Endothelial cell of umbilical vein (primary cell): ENCODE data around the gene CXXC5. TPM values are rescaled to one million over a fixed set of nuclear protein-coding genes. Genes with fewer than 3 reads are reported as not detected.

Source experiments
- BruUV-seq: library from RNA; stranded (reverse); fragments of 400-500 nt; replicated peaks from 2 replicates; lab custom pipeline; 2021; lab: Mats Ljungman, UMichigan
- CTCF ChIA-PET: fragments of 300-600, 350-600 bp; sonication (Branson Sonifier 250); formaldehyde crosslinking; loops from one replicate; lab custom pipeline; 2021; ENCODE audit warnings: antibody characterized with exemption, inconsistent platforms; lab: Charles Lee
- POLR2A ChIA-PET: fragments of 300-600, 350-600 bp; sonication (Branson Sonifier 250); formaldehyde crosslinking; loops from one replicate; lab custom pipeline; 2021; ENCODE audit warnings: antibody characterized with exemption, inconsistent platforms; lab: Charles Lee
- DNase-seq: peaks from one replicate; pipeline ENCODE4 v3.0.0-alpha.2; 2011; ENCODE audit warnings: low read depth, low spot score
- FAIRE-seq: peaks from 2 replicates; lab custom pipeline; 2011; peaks lifted over from hg19 to GRCh38; lab: Jason Lieb, UNC
- H2AFZ ChIP-seq: 2 replicates; pipeline ENCODE4 v1.6.0; 2012; ENCODE audit warnings: low read depth, low read length, control low read depth, inconsistent platforms
- H3K27ac ChIP-seq: 2 replicates; pipeline ENCODE4 v1.5.1; 2011; ENCODE audit warnings: low read depth, mild to moderate bottlenecking, control low read depth, low read length, moderate library complexity; ENCODE audit not compliant: insufficient read depth
- H3K27me3 ChIP-seq, 2 experiments: 2 replicates each; pipeline versions ENCODE4 v1.6.0 to v1.6.1; 2011; ENCODE audit warnings: low read length in 2 of 2, mixed read lengths in 1 of 2; ENCODE audit not compliant: control insufficient read depth in 2 of 2, insufficient read depth in 2 of 2
- H3K36me3 ChIP-seq, 2 experiments: 2 replicates in 1 of 2; 3 replicates in 1 of 2; pipeline ENCODE4 v1.5.1; 2011; ENCODE audit warnings: low read length in 2 of 2, mild to moderate bottlenecking in 1 of 2, moderate library complexity in 1 of 2; ENCODE audit not compliant: control insufficient read depth in 2 of 2, insufficient read depth in 2 of 2; ENCODE audit errors: extremely low read depth in 1 of 2
- H3K4me1 ChIP-seq: 3 replicates; pipeline ENCODE4 v1.5.1; 2011; ENCODE audit warnings: mild to moderate bottlenecking, low read length; ENCODE audit not compliant: control insufficient read depth, insufficient read depth; ENCODE audit errors: extremely low read depth
- H3K4me2 ChIP-seq: 2 replicates; pipeline ENCODE4 v1.6.1; 2011; ENCODE audit warnings: low read length, control low read depth, mixed read lengths; ENCODE audit not compliant: insufficient read depth
- H3K4me3 ChIP-seq, 3 experiments: fragments of 200-600 bp in 1 of 3; sonication (generic), shearing (Covaris generic) in 1 of 3; replicated peaks in 1 of 3; 2 replicates each; pipeline ENCODE4 v1.5.1; 2011 to 2016; ENCODE audit warnings: control low read depth in 3 of 3, low read length in 3 of 3, mild to moderate bottlenecking in 2 of 3, inconsistent platforms in 1 of 3, low read depth in 1 of 3, moderate library complexity in 1 of 3; ENCODE audit not compliant: insufficient read depth in 1 of 3
- H3K79me2 ChIP-seq: 2 replicates; pipeline ENCODE4 v1.6.0; 2012; ENCODE audit warnings: low read length, inconsistent platforms; ENCODE audit not compliant: control insufficient read depth, insufficient read depth
- H3K9ac ChIP-seq: replicated peaks from 2 replicates; pipeline ENCODE3; 2011; ENCODE audit warnings: low read length, control low read depth; ENCODE audit not compliant: insufficient read depth; ENCODE audit errors: extremely low read depth
- H3K9me1 ChIP-seq: replicated peaks from 3 replicates; pipeline ENCODE4 v1.6.0; 2011; ENCODE audit warnings: mild to moderate bottlenecking, low read length; ENCODE audit not compliant: control insufficient read depth, insufficient read depth; ENCODE audit errors: extremely low read depth
- H3K9me3 ChIP-seq: replicated peaks from 2 replicates; pipeline ENCODE4 v1.5.1; 2012; ENCODE audit warnings: low read length, inconsistent platforms; ENCODE audit not compliant: control insufficient read depth, insufficient read depth
- H4K20me1 ChIP-seq: replicated peaks from 2 replicates; pipeline ENCODE3; 2011; ENCODE audit warnings: mild to moderate bottlenecking, low read length; ENCODE audit not compliant: control insufficient read depth, insufficient read depth; ENCODE audit errors: extremely low read depth
- EZH2 ChIP-seq: IDR thresholded peaks from 2 replicates; pipeline ENCODE4 v1.6.1; 2012; ENCODE audit warnings: borderline replicate concordance, low read depth, mild to moderate bottlenecking, moderate library complexity, low read length, inconsistent platforms; ENCODE audit not compliant: severe bottlenecking
- FOS ChIP-seq: IDR thresholded peaks from 2 replicates; pipeline ENCODE4 v1.6.1; 2011; ENCODE audit warnings: mild to moderate bottlenecking, low read length, moderate library complexity, borderline replicate concordance; ENCODE audit not compliant: insufficient read depth
- GATA2 ChIP-seq: IDR thresholded peaks from 2 replicates; pipeline ENCODE4 v1.7.0; 2011; ENCODE audit warnings: low read depth, mild to moderate bottlenecking, moderate library complexity, mixed read lengths, low read length; ENCODE audit not compliant: insufficient read length, insufficient read depth
- JUN ChIP-seq: IDR thresholded peaks from 2 replicates; pipeline ENCODE4 v1.6.1; 2011; ENCODE audit warnings: borderline replicate concordance, low read depth; ENCODE audit not compliant: insufficient read length, insufficient read depth
- MYC ChIP-seq: IDR thresholded peaks from one replicate; pipeline ENCODE4 v1.6.1; 2011; ENCODE audit warnings: mild to moderate bottlenecking, low read depth, low read length
- POLR2A ChIP-seq: IDR thresholded peaks from 2 replicates; pipeline ENCODE4 v1.6.1; 2012; ENCODE audit warnings: low read depth, mild to moderate bottlenecking, control low read depth, low read length
- POLR2AphosphoS5 ChIP-seq: IDR thresholded peaks from 2 replicates; pipeline ENCODE4 v1.6.1; 2012; ENCODE audit warnings: low read depth, mild to moderate bottlenecking, control low read depth, low read length, moderate library complexity; ENCODE audit not compliant: insufficient read depth
- dilution Hi-C: fragments of 300-500 bp; cut with MboI; formaldehyde crosslinking; loops from one replicate; pipeline ENCODE4 v1.15.0; 2019; ENCODE audit warnings: low sequenced_read_pairs; ENCODE audit not compliant: extremely low pct_ligation_motif_present
- intact Hi-C: fragments of 100-400 bp; cut with micrococcal nuclease; formaldehyde crosslinking; loops from one replicate; pipeline ENCODE4 v1.10.0; 2022
- polyA plus RNA-seq, 4 experiments: library from polyadenylated mRNA; depleted of rRNA in 3 of 4; stranded (reverse) in 3 of 4; unstranded in 1 of 4; fragments of >200 nt; gene quantifications; 2 replicates each; pipeline versions ENCODE4 v1.2.1 to v1.2.3, GENCODE V29; 2011 to 2012; ENCODE audit warnings: missing spikeins in 1 of 4
- total RNA-seq: library from RNA; stranded (reverse); gene quantifications from 2 replicates; pipeline ENCODE4 v1.2.3, GENCODE V29; 2021
- TF ChIP-seq, protein P1 (sequence below), 2 donors: IDR thresholded peaks; 1 replicate in 1 of 2; 2 replicates in 1 of 2; pipeline ENCODE4 v1.5.1; 2011; ENCODE audit warnings: low read length in 2 of 2, mild to moderate bottlenecking in 2 of 2, moderate library complexity in 2 of 2, control low read depth in 1 of 2, inconsistent platforms in 1 of 2, low read depth in 1 of 2; ENCODE audit not compliant: insufficient read depth in 1 of 2; ENCODE audit errors: extremely low read depth in 1 of 2
- TF ChIP-seq, protein P2 (sequence below): IDR thresholded peaks from 2 replicates; pipeline ENCODE4 v1.6.1; 2011; ENCODE audit not compliant: insufficient read depth, insufficient read length

Gene CXXC5
- total and polyA plus RNA-seq, 2 donors (not counting 3 experiments of a cell fraction or from before 2014, with no cell fraction given): 2.7 to 5.5 TPM

DNA sequence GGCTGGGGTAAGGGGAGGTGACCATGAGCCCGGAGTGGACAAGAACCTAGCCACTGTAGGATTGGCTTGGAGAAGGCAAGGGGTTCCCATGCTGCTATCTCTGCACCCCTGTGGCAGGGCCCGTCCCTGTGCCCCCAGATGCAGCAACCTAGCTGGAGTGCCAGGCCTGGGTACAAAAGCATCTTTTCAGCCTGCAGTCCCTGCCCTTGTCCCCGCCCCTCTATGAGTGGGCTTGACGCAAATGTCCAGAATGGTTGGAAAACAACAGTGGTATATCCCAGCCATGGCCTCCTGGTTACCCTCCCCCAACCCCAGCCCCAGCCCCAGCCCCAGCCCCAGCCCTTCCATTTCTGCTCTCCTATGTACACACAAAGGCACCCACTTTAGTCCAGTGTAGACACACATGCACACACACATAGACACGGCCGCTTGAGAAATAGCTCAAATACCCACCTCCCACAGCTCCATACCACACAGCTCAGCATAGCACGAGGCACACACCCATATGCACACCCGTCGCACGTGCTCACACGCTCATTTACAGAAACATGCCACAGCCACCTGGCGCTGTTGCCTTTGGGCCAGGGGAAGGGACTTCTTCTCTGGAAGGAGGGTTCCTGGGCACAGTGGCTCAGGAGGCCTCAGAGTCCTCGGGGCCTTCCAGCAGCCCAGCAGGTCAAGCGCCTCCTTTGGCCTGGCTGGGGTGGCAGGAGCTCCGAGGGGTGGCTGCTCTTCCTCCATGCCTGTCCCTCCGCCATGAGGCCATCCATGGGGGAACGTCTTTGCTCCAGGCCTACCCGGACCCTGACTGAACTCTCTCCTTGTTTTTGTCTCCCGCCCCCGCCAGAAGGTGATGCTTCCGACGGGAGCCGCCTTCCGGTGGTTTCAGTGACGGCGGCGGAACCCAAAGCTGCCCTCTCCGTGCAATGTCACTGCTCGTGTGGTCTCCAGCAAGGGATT is 34.1 kb downstream of the CXXC5 start:
- peaks cover 0 to 3% of the 10 kb centered on the region in 2 experiments for H3K36me3 ChIP-seq
- POLR2A ChIA-PET: no interaction called here
- no peak overlapping the region for H2AFZ ChIP-seq
- dilution Hi-C loops (no loop called here), intact Hi-C loops (no loop called here)
- CTCF ChIA-PET: interaction anchor here (0.9 to 1.2 kb wide), 2 partner anchors 11 to 83 kb away, joined by 3 read pairs; no protein-coding TSS in a partner anchor
- DNase-seq (no peak), FAIRE-seq (no peak)
- no peaks in the 10 kb centered on the region for H3K9me3 ChIP-seq
- H4K20me1 ChIP-seq: no peaks in the 10 kb centered on the region
- H3K9ac ChIP-seq: no peak overlapping the region
- TF ChIP-seq, protein P1, sequence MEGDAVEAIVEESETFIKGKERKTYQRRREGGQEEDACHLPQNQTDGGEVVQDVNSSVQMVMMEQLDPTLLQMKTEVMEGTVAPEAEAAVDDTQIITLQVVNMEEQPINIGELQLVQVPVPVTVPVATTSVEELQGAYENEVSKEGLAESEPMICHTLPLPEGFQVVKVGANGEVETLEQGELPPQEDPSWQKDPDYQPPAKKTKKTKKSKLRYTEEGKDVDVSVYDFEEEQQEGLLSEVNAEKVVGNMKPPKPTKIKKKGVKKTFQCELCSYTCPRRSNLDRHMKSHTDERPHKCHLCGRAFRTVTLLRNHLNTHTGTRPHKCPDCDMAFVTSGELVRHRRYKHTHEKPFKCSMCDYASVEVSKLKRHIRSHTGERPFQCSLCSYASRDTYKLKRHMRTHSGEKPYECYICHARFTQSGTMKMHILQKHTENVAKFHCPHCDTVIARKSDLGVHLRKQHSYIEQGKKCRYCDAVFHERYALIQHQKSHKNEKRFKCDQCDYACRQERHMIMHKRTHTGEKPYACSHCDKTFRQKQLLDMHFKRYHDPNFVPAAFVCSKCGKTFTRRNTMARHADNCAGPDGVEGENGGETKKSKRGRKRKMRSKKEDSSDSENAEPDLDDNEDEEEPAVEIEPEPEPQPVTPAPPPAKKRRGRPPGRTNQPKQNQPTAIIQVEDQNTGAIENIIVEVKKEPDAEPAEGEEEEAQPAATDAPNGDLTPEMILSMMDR (IDR thresholded peaks at IDR 0.05; ENCODE audit: extremely low read depth in 1 of 2, insufficient read depth in 1 of 2, low read depth in 1 of 2, low read length in 2 of 2): no peak
- TF ChIP-seq FOS (no peak), JUN (no peak), POLR2AphosphoS5 (no peak), POLR2A (no peak), EZH2 (no peak), MYC (no peak), GATA2 (no peak)
- TF ChIP-seq, protein P2, sequence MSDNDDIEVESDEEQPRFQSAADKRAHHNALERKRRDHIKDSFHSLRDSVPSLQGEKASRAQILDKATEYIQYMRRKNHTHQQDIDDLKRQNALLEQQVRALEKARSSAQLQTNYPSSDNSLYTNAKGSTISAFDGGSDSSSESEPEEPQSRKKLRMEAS: no peak
- H3K4me1 ChIP-seq: no peaks in the 10 kb centered on the region
- no peak overlapping the region for H3K27ac ChIP-seq
- H3K79me2 ChIP-seq: no peaks in the 10 kb centered on the region
- H3K9me1 ChIP-seq: no peaks in the 10 kb centered on the region
- no TSS peak for BruUV-seq
- H3K27me3 ChIP-seq: no peaks in the 10 kb centered on the region
- H3K4me3 ChIP-seq: no peak overlapping the region
- no peak overlapping the region for H3K4me2 ChIP-seq
